Naive thymus-derived CD8-positive, alpha-beta T cell (primary cell): ENCODE measurements around the gene MCF2L. TPM values are rescaled to one million over a fixed set of nuclear protein-coding genes. Genes with fewer than 3 reads are reported as not detected.
A peak's percentile ranks its signal among the peaks of the same experiment; 100 is the strongest.
"Not testable (repeated sequence)": the region's sequence is repeated elsewhere in the genome, so short reads cannot be mapped to it uniquely, and the experiment has no call there.

ENCODE experiments used
- ATAC-seq, 2 donors: fragments of 150-1000 bp; cut with Tn5 transposase in 1 of 2; sonication (Bioruptor Pico), chemical (Tn5 transposase) in 1 of 2; 1 replicate in 1 of 2; 2 replicates in 1 of 2; pipeline ENCODE4 v1.10.0; 2021; ENCODE audit warnings: mild to moderate bottlenecking in 2 of 2, moderate library complexity in 2 of 2
- POLR2A ChIA-PET: fragments of 350-600 bp; sonication (Branson Sonifier 250); formaldehyde crosslinking; loops from one replicate; lab custom pipeline; 2021; ENCODE audit warnings: antibody characterized with exemption; lab: Charles Lee
- DNase-seq, 10 donors: peaks; one replicate each; pipeline versions ENCODE4 v3.0.0 to v3.0.0-alpha.2; 2020 to 2022
- H3K27ac Mint-ChIP-seq, 10 donors: one replicate each; pipeline ENCODE4 v1.8.0; 2020 to 2022; ENCODE audit warnings: mild to moderate bottlenecking in 10 of 10, mixed read lengths in 10 of 10, moderate library complexity in 4 of 10, inconsistent platforms in 1 of 10
- H3K27me3 Mint-ChIP-seq, 5 donors: one replicate each; pipeline ENCODE4 v1.8.0; 2021 to 2022; ENCODE audit warnings: mixed read lengths in 5 of 5
- H3K36me3 Mint-ChIP-seq, 3 donors: one replicate each; pipeline ENCODE4 v1.8.0; 2020 to 2022; ENCODE audit warnings: mixed read lengths in 3 of 3, mild to moderate bottlenecking in 2 of 3, inconsistent platforms in 1 of 3
- H3K4me1 Mint-ChIP-seq, 4 donors: one replicate each; pipeline ENCODE4 v1.8.0; 2021 to 2022; ENCODE audit warnings: mixed read lengths in 4 of 4
- H3K4me3 Mint-ChIP-seq, 10 donors: one replicate each; pipeline ENCODE4 v1.8.0; 2020 to 2022; ENCODE audit warnings: mild to moderate bottlenecking in 10 of 10, mixed read lengths in 10 of 10, moderate library complexity in 6 of 10, inconsistent platforms in 1 of 10
- H3K9me3 Mint-ChIP-seq, 9 donors: one replicate each; pipeline ENCODE4 v1.8.0; 2020 to 2022; ENCODE audit warnings: mixed read lengths in 9 of 9, mild to moderate bottlenecking in 3 of 9, inconsistent platforms in 1 of 9, moderate library complexity in 1 of 9
- polyA plus RNA-seq, 3 donors: library from polyadenylated mRNA; unstranded; fragments of 300-500 nt; fragmentation: Illumina TruSeq; gene quantifications; one replicate each; pipeline ENCODE4 v1.2.3, GENCODE V29; 2021
- total RNA-seq, 8 experiments: library from RNA in 2 of 8; stranded (reverse) in 2 of 8; gene quantifications; one replicate each; pipeline ENCODE4 v1.2.3 and lab custom pipeline; 2021 to 2026

The MCF2L gene
- total and polyA plus RNA-seq, 5 experiments from 2014 or later = 0.81 to 30.3 (median 4.4) TPM

GRCh38 chr13:113049981-113050380, 81.0 kb downstream of the MCF2L start:
- no peaks in the 10 kb centered on the region for H3K27me3 Mint-ChIP-seq
- H3K4me1 Mint-ChIP-seq = peaks cover 0 to 7% (median 0%) of the 10 kb centered on the region in 4 donors
- no peaks in the 10 kb centered on the region for H3K9me3 Mint-ChIP-seq
- ATAC-seq (no peak), DNase-seq (no peak)
- no peak overlapping the region for H3K27ac Mint-ChIP-seq
- no peak overlapping the region for H3K4me3 Mint-ChIP-seq
- peaks cover 0 to 34% (median 11%) of the 10 kb centered on the region in 3 donors for H3K36me3 Mint-ChIP-seq
- POLR2A ChIA-PET = no interaction called here

GRCh38 chr13:113050734-113051431, 81.9 kb downstream of the MCF2L start:
- POLR2A ChIA-PET = no interaction called here
- no peaks in the 10 kb centered on the region for H3K27me3 Mint-ChIP-seq
- peaks cover 0 to 7% (median 0%) of the 10 kb centered on the region in 4 donors for H3K4me1 Mint-ChIP-seq
- ATAC-seq (no peak), DNase-seq (peak in 1 of 10 donors; percentile 55)
- no peak overlapping the region for H3K4me3 Mint-ChIP-seq
- H3K36me3 Mint-ChIP-seq = peaks cover 0 to 25% (median 5%) of the 10 kb centered on the region in 3 donors
- H3K27ac Mint-ChIP-seq = no peak overlapping the region
- no peaks in the 10 kb centered on the region for H3K9me3 Mint-ChIP-seq

GRCh38 chr13:113051641-113052040, 82.6 kb downstream of the MCF2L start:
- H3K27ac Mint-ChIP-seq = no peak overlapping the region
- H3K36me3 Mint-ChIP-seq = peaks cover 0 to 18% (median 3%) of the 10 kb centered on the region in 3 donors
- H3K4me1 Mint-ChIP-seq = peaks cover 0 to 7% (median 0%) of the 10 kb centered on the region in 4 donors
- H3K4me3 Mint-ChIP-seq = no peak overlapping the region
- POLR2A ChIA-PET = no interaction called here
- DNase-seq (peak in 1 of 10 donors; percentile 37), ATAC-seq (no peak)
- no peaks in the 10 kb centered on the region for H3K27me3 Mint-ChIP-seq
- no peaks in the 10 kb centered on the region for H3K9me3 Mint-ChIP-seq

GRCh38 chr13:113052206-113052605, 83.2 kb downstream of the MCF2L start:
- peak overlapping the region in 1 of 10 donors; percentile 56 for H3K27ac Mint-ChIP-seq
- POLR2A ChIA-PET = no interaction called here

GRCh38 chr13:113052971-113053370, 84.0 kb downstream of the MCF2L start:
- no peaks in the 10 kb centered on the region for H3K27me3 Mint-ChIP-seq
- H3K36me3 Mint-ChIP-seq = peaks cover 0 to 12% (median 0%) of the 10 kb centered on the region in 3 donors
- no peaks in the 10 kb centered on the region for H3K9me3 Mint-ChIP-seq
- DNase-seq (peak in 1 of 10 donors; percentile 36), ATAC-seq (no peak)
- POLR2A ChIA-PET = no interaction called here
- H3K4me1 Mint-ChIP-seq = peaks cover 0 to 7% (median 0%) of the 10 kb centered on the region in 4 donors
- H3K4me3 Mint-ChIP-seq = no peak overlapping the region
- H3K27ac Mint-ChIP-seq = no peak overlapping the region

More at GRCh38 chr13:113052206-113052605, 83.2 kb downstream of the MCF2L start:
- no peaks in the 10 kb centered on the region for H3K27me3 Mint-ChIP-seq
- H3K4me3 Mint-ChIP-seq = no peak overlapping the region
- H3K4me1 Mint-ChIP-seq = peaks cover 0 to 7% (median 0%) of the 10 kb centered on the region in 4 donors
- ATAC-seq = no peak
- H3K9me3 Mint-ChIP-seq = no peaks in the 10 kb centered on the region
- peak in 1 of 10 donors; percentile 32 for DNase-seq
- H3K36me3 Mint-ChIP-seq = peaks cover 0 to 12% (median 0%) of the 10 kb centered on the region in 3 donors

GRCh38 chr13:113053376-113053775, 84.4 kb downstream of the MCF2L start:
- Mint-ChIP-seq H3K27ac (peak overlapping the region in 1 of 10 donors; percentile 48), H3K9me3 (no peaks in the 10 kb centered on the region), H3K27me3 (no peaks in the 10 kb centered on the region), H3K4me3 (no peak overlapping the region), H3K36me3 (peaks cover 0 to 12% (median 0%) of the 10 kb centered on the region in 3 donors), H3K4me1 (peaks cover 0 to 7% (median 0%) of the 10 kb centered on the region in 4 donors)
- ATAC-seq (no peak), DNase-seq (peak in 1 of 10 donors; percentile 54)
- POLR2A ChIA-PET = no interaction called here

GRCh38 chr13:113053801-113054604, 85.0 kb downstream of the MCF2L start:
- POLR2A ChIA-PET = no interaction called here
- Mint-ChIP-seq H3K27me3 (no peaks in the 10 kb centered on the region), H3K27ac (no peak overlapping the region), H3K4me1 (peaks cover 0 to 7% (median 0%) of the 10 kb centered on the region in 4 donors), H3K9me3 (no peaks in the 10 kb centered on the region), H3K4me3 (no peak overlapping the region), H3K36me3 (peaks cover 0 to 12% (median 0%) of the 10 kb centered on the region in 3 donors)
- DNase-seq = peak in 1 of 10 donors; percentile 21
- no peak for ATAC-seq

- no peaks in the 10 kb centered on the region for H3K27me3 Mint-ChIP-seq
- DNase-seq = peak in 1 of 10 donors; percentile 34
- H3K4me3 Mint-ChIP-seq = no peak overlapping the region
- H3K27ac Mint-ChIP-seq = no peak overlapping the region
- no peak for ATAC-seq
- H3K9me3 Mint-ChIP-seq = no peaks in the 10 kb centered on the region
- H3K36me3 Mint-ChIP-seq = peaks cover 0 to 14% (median 0%) of the 10 kb centered on the region in 3 donors
- H3K4me1 Mint-ChIP-seq = peaks cover 0 to 3% (median 0%) of the 10 kb centered on the region in 4 donors
- POLR2A ChIA-PET = no interaction called here
These were observed 88.1 kb downstream of the MCF2L start for GRCh38 chr13:113057084-113057483.

GRCh38 chr13:113057559-113057958, 88.5 kb downstream of the MCF2L start:
- H3K4me1 Mint-ChIP-seq, H3K9me3 Mint-ChIP-seq, H3K4me3 Mint-ChIP-seq, POLR2A ChIA-PET, ATAC-seq, H3K27me3 Mint-ChIP-seq, DNase-seq, H3K27ac Mint-ChIP-seq: not testable (repeated sequence)
- peaks cover 0 to 14% (median 0%) of the 10 kb centered on the region in 3 donors for H3K36me3 Mint-ChIP-seq

- POLR2A ChIA-PET = no interaction called here
- H3K4me3 Mint-ChIP-seq = no peak overlapping the region
- H3K36me3 Mint-ChIP-seq = peaks cover 0 to 10% (median 0%) of the 10 kb centered on the region in 3 donors
- no peak overlapping the region for H3K27ac Mint-ChIP-seq
- H3K9me3 Mint-ChIP-seq = no peaks in the 10 kb centered on the region
- no peak for ATAC-seq
- no peaks in the 10 kb centered on the region for H3K27me3 Mint-ChIP-seq
- peak in 1 of 10 donors; percentile 37 for DNase-seq
- H3K4me1 Mint-ChIP-seq = no peaks in the 10 kb centered on the region
These were observed 89.3 kb downstream of the MCF2L start for GRCh38 chr13:113058129-113058987.

GRCh38 chr13:113058988-113059850, 90.2 kb downstream of the MCF2L start:
- Mint-ChIP-seq H3K27me3 (no peaks in the 10 kb centered on the region), H3K36me3 (peaks cover 0 to 12% (median 1%) of the 10 kb centered on the region in 3 donors), H3K4me3 (no peak overlapping the region), H3K27ac (no peak overlapping the region), H3K9me3 (no peaks in the 10 kb centered on the region), H3K4me1 (no peaks in the 10 kb centered on the region)
- POLR2A ChIA-PET = no interaction called here
- ATAC-seq = no peak
- peak in 1 of 10 donors; percentile 16 for DNase-seq
